ENCODE measurements around the gene CD52.
"Not testable (repeated sequence)": the region's sequence is repeated elsewhere in the genome, so short reads cannot be mapped to it uniquely, and the experiment has no call there.

The CD52 gene

DNA sequence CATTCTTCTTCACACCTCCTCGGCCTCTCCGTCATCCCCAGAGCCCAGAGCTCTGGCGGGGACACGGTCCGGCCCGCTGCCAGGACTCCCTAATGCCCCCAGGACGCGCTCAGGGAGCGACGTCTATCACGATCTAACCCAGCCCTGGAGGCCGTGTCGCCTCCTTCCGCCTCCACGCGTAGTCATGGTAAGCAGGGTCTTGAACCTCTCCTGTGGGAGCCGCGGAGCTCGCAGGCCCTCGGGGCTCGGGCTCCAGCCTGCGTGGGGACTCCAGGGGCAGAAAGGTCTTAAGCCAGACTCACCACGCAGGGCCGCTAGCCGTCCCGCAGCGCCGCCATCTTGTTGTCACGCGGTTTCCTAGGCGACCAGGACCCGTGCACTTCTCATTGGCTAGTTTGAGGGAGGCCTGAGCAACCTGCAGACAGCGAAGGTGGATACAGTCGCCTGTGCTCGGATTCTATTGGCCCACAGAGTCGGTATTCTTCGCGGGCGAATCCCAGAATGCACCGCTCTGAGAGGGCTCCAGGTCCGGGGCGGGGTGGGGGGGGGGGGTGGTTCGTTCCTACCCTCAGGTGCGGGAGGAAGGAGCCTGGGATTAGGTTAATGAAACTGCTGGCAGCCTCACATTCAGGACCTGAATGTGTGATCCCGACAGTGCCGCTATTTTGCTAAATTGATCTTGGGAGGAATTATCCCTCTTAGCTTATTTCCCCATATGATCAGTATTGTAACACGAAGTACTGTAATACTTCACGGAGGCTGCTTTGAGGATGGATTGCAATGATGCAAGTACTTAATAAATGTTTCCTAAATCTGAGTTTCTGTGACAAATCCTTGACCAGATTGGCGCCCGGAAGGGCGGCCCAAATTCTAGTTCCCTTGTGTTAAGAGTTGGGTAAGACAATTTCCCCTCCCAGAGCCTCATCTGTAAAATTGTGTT, 11.2 kb upstream of the CD52 start, which contains the start of gene UBXN11:
Gene UBXN11 (minus strand): TSS at position 347 of the 940 bp plus-strand sequence. CDS start 3,753 bp downstream, outside the sequence.
- H3K36me3 ChIP-seq (ENCODE audit: insufficient read depth), result no peaks in the 10 kb centered on the region
- H4K20me1 ChIP-seq (ENCODE audit: insufficient read depth), result no peaks in the 10 kb centered on the region
- H2AFZ ChIP-seq (ENCODE audit: low read depth), result peak within 1 kb of the TSS; percentile 96
- H3K79me2 ChIP-seq (ENCODE audit: insufficient read depth, low read depth), result no peaks in the 10 kb centered on the region
- peaks cover 19% of the 10 kb centered on the region for H3K4me1 ChIP-seq (ENCODE audit: low read depth, poor library complexity, severe bottlenecking)
- peak within 1 kb of the TSS; percentile 77 for H3K9ac ChIP-seq
- H3K4me2 ChIP-seq, result peak within 1 kb of the TSS; percentile 98
- H3K27me3 ChIP-seq (ENCODE audit: insufficient read depth, low read depth), result no peaks in the 10 kb centered on the region
- H3K27ac ChIP-seq, result peak within 1 kb of the TSS; percentile 63
- TF ChIP-seq, protein P1, sequence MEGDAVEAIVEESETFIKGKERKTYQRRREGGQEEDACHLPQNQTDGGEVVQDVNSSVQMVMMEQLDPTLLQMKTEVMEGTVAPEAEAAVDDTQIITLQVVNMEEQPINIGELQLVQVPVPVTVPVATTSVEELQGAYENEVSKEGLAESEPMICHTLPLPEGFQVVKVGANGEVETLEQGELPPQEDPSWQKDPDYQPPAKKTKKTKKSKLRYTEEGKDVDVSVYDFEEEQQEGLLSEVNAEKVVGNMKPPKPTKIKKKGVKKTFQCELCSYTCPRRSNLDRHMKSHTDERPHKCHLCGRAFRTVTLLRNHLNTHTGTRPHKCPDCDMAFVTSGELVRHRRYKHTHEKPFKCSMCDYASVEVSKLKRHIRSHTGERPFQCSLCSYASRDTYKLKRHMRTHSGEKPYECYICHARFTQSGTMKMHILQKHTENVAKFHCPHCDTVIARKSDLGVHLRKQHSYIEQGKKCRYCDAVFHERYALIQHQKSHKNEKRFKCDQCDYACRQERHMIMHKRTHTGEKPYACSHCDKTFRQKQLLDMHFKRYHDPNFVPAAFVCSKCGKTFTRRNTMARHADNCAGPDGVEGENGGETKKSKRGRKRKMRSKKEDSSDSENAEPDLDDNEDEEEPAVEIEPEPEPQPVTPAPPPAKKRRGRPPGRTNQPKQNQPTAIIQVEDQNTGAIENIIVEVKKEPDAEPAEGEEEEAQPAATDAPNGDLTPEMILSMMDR (conservative IDR thresholded peaks at IDR 0.05; ENCODE audit: low read depth, low read length), result no peak
- H3K4me3 ChIP-seq (IDR thresholded peaks at IDR 0.05; ENCODE audit: insufficient read depth, low read depth, low read length), result peak within 1 kb of the TSS; percentile 91

DNA sequence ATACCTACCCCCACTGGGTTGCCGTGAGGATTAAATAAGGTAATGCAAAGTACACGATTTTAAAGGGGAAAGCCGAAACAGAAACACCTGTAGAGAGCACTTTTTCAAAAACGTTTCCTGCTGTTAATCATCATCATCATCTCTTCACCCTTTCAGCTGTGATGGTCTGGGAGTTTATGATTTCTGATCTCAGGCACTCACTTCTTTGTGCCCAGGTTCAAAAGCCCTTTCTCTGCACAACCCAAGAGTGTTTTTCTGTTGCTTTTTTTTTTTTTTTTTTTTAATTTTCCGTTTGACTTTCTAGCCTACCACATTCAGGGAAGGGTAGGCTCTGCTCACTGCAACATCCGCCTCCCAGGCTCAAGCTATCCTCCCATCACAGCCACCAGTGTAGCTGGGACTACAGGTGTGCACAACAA, 10.4 kb upstream of the CD52 start:
- peak overlapping the region; percentile 75 for H3K4me2 ChIP-seq
- no peaks in the 10 kb centered on the region for H4K20me1 ChIP-seq (ENCODE audit: insufficient read depth)
- H3K36me3 ChIP-seq (ENCODE audit: insufficient read depth), result no peaks in the 10 kb centered on the region
- peak overlapping the region; percentile 63 for H3K27ac ChIP-seq
- peaks cover 19% of the 10 kb centered on the region for H3K4me1 ChIP-seq (ENCODE audit: low read depth, poor library complexity, severe bottlenecking)
- H3K79me2 ChIP-seq (ENCODE audit: insufficient read depth, low read depth), result no peaks in the 10 kb centered on the region
- TF ChIP-seq, protein P1 (conservative IDR thresholded peaks at IDR 0.05; ENCODE audit: low read depth, low read length), result no peak
- H3K4me3 ChIP-seq (IDR thresholded peaks at IDR 0.05; ENCODE audit: insufficient read depth, low read depth, low read length), result peak overlapping the region; percentile 78
- H2AFZ ChIP-seq (ENCODE audit: low read depth), result peak overlapping the region; percentile 77
- no peaks in the 10 kb centered on the region for H3K27me3 ChIP-seq (ENCODE audit: insufficient read depth, low read depth)
- peak overlapping the region; percentile 77 for H3K9ac ChIP-seq

DNA sequence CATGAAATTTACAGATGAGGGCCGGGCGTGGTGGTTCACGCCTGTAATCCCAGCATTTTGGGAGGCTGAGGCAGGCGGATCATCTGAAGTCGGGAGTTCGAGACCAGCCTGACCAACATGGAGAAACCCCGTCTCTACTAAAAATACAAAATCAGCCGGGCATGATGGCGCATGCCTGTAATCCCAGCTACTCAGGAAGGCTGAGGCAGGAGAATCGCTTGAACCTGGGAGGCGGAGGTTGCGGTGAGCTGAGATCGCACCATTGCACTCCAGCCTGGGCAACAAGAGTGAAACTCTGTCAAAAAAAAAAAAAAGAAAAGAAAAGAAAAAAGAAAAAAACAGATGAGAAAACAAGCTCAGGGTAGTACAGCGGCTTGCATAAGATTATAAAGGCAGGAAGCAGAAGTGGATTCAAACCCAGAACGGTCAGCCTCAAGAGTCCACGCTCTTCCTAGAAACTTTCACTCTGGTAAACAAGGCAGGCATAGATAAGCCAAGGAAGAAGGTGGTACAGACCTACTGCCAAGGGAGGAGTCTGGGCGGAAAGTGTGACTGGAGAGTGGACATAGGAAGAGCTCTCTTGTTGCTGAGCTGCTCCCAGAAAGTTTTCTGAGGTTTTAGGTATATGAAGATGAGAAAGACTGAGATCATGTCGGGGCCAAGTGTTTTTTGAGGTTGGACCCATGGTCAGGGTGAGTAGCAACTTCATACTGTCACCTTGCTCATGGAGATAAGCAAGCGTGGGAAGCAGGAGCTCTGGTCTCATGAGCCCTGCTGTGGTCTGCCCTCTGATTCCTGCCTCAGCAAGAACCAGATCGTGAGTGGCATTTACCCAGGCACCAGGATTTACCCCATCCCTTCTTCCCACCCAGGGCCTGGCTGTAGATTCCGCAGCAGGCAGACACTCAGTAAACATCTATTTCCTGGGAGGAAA, 9.5 kb upstream of the CD52 start:
- H3K4me3 ChIP-seq (IDR thresholded peaks at IDR 0.05; ENCODE audit: insufficient read depth, low read depth, low read length); H3K4me2 ChIP-seq; H3K27ac ChIP-seq; H3K27me3 ChIP-seq (ENCODE audit: insufficient read depth, low read depth); H3K36me3 ChIP-seq (ENCODE audit: insufficient read depth); H3K79me2 ChIP-seq (ENCODE audit: insufficient read depth, low read depth); H4K20me1 ChIP-seq (ENCODE audit: insufficient read depth); H3K9ac ChIP-seq: not testable (repeated sequence)
- Histone ChIP-seq H3K4me1 (ENCODE audit: low read depth, poor library complexity, severe bottlenecking) (peaks cover 19% of the 10 kb centered on the region), H2AFZ (ENCODE audit: low read depth) (peak overlapping the region; percentile 77; the same call in 1 of the 2 replicates)

DNA sequence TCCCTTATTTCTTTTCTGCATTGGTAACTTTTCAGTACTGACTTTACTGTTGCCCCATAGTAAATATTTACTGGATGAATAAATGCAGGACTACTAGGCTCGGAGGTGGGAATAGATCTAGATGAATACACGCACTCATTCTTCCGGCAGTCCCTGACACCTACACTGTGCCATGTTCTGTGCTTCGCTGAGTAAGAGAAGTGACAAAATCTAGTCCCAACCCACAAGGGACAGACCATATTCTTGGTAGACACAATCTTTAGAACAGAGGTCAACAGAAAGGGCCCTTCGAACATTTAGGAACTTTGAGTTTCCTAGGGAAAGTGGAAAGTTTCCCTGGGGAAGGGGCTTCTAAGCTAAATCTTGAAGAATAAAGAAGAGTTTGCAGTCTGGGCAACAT, 3.3 kb upstream of the CD52 start:
- Histone ChIP-seq H3K79me2 (ENCODE audit: insufficient read depth, low read depth) (no peaks in the 10 kb centered on the region), H3K27me3 (ENCODE audit: insufficient read depth, low read depth) (no peaks in the 10 kb centered on the region), H3K4me1 (ENCODE audit: low read depth, poor library complexity, severe bottlenecking) (no peaks in the 10 kb centered on the region), H3K4me3 (IDR thresholded peaks at IDR 0.05; ENCODE audit: insufficient read depth, low read depth, low read length) (no peak overlapping the region), H3K9ac (no peak overlapping the region), H3K27ac (no peak overlapping the region), H2AFZ (ENCODE audit: low read depth) (no peak overlapping the region), H4K20me1 (ENCODE audit: insufficient read depth) (no peaks in the 10 kb centered on the region), H3K36me3 (ENCODE audit: insufficient read depth) (no peaks in the 10 kb centered on the region), H3K4me2 (no peak overlapping the region)
- TF ChIP-seq, protein P1 (conservative IDR thresholded peaks at IDR 0.05; ENCODE audit: low read depth, low read length), result no peak
